Hepatocyte (in vitro differentiated cells): ENCODE results near the gene FMNL3. TPM values are rescaled to one million over a fixed set of nuclear protein-coding genes. Genes with fewer than 3 reads are reported as not detected.

Source experiments
- DNase-seq: peaks from one replicate; pipeline ENCODE4 v3.0.0-alpha.2; 2016; ENCODE audit warnings: low spot score
- H2AFZ ChIP-seq: fragments of 200-600 bp; sonication (generic); 2 replicates; pipeline ENCODE4 v1.6.0; 2016; ENCODE audit warnings: antibody characterized with exemption, mild to moderate bottlenecking
- H3K27ac ChIP-seq: fragments of 200-600 bp; sonication (generic); 2 replicates; pipeline ENCODE4 v1.5.1; 2016; ENCODE audit warnings: mild to moderate bottlenecking
- H3K27me3 ChIP-seq: fragments of 200-600 bp; sonication (generic); 2 replicates; pipeline ENCODE4 v1.6.1; 2016
- H3K36me3 ChIP-seq: fragments of 200-600 bp; sonication (generic); replicated peaks from 2 replicates; pipeline ENCODE4 v1.5.1; 2016; ENCODE audit warnings: low read depth; ENCODE audit not compliant: insufficient read depth
- H3K4me1 ChIP-seq: fragments of 200-600 bp; sonication (generic); 2 replicates; pipeline ENCODE4 v1.5.1; 2016; ENCODE audit warnings: mild to moderate bottlenecking, moderate library complexity; ENCODE audit not compliant: insufficient read depth
- H3K4me2 ChIP-seq: fragments of 200-600 bp; sonication (generic); 2 replicates; pipeline ENCODE4 v1.6.0; 2016
- H3K4me3 ChIP-seq: fragments of 200-600 bp; sonication (generic); 2 replicates; pipeline ENCODE4 v1.5.1; 2016; ENCODE audit warnings: mild to moderate bottlenecking
- H3K79me2 ChIP-seq: fragments of 200-600 bp; sonication (generic); 2 replicates; pipeline ENCODE4 v1.6.0; 2017; ENCODE audit warnings: mild to moderate bottlenecking
- H3K9me2 ChIP-seq: fragments of 200-600 bp; sonication (generic); replicated peaks from 2 replicates; pipeline ENCODE4 v1.6.0; 2017; ENCODE audit warnings: mild to moderate bottlenecking; ENCODE audit not compliant: insufficient read depth
- H3K9me3 ChIP-seq: fragments of 200-600 bp; sonication (generic); 2 replicates; pipeline ENCODE4 v1.5.1; 2016; ENCODE audit warnings: low read depth, mild to moderate bottlenecking
- H4K20me1 ChIP-seq: fragments of 200-600 bp; sonication (generic); 2 replicates; pipeline ENCODE4 v1.6.0; 2016; ENCODE audit warnings: mild to moderate bottlenecking; ENCODE audit not compliant: insufficient read depth, poor library complexity, severe bottlenecking
- EZH2 ChIP-seq: fragments of 200-600 bp; sonication (generic); IDR thresholded peaks from 2 replicates; pipeline ENCODE4 v1.6.1; 2016; ENCODE audit warnings: antibody characterized with exemption, mild to moderate bottlenecking, borderline replicate concordance
- EZH2phosphoT487 ChIP-seq: fragments of 200-600 bp; sonication (generic); IDR thresholded peaks from one replicate; pipeline ENCODE4 v1.6.1; 2018; ENCODE audit warnings: antibody characterized with exemption, mild to moderate bottlenecking, low read depth, moderate library complexity; ENCODE audit not compliant: unreplicated experiment, severe bottlenecking
- WGBS: methylation state at CpG from one replicate; pipeline ENCODE4 v1.1.6; 2016; ENCODE audit warnings: low lambda C conversion rate; ENCODE audit errors: missing lambda C conversion rate; 5-methylcytosine and 5-hydroxymethylcytosine counted together
- polyA plus RNA-seq: library from polyadenylated mRNA; unstranded; fragments of >200 nt; fragmentation: Nextera tagmentation; extraction: Ambion mirVana; gene quantifications from 2 replicates; pipeline ENCODE4 v1.2.1, GENCODE V29; 2016
- total RNA-seq: library from RNA; depleted of rRNA; stranded (reverse); fragments of >200 nt; gene quantifications from 2 replicates; pipeline ENCODE4 v1.2.3, GENCODE V29; 2014
- TF ChIP-seq, protein P1 (sequence below): fragments of 200-600 bp; sonication (generic); IDR thresholded peaks from 2 replicates; pipeline ENCODE4 v1.5.1; 2016; ENCODE audit warnings: antibody characterized with exemption, mild to moderate bottlenecking; ENCODE audit not compliant: poor library complexity

FMNL3 gene
- total and polyA plus RNA-seq, 2 experiments from 2014 or later: 5.8 to 8.3 TPM

GRCh38 chr12:49627752-49628360, 79.3 kb downstream of the FMNL3 start:
- TF ChIP-seq EZH2phosphoT487 (no peak), EZH2 (no peak)
- TF ChIP-seq, protein P1, sequence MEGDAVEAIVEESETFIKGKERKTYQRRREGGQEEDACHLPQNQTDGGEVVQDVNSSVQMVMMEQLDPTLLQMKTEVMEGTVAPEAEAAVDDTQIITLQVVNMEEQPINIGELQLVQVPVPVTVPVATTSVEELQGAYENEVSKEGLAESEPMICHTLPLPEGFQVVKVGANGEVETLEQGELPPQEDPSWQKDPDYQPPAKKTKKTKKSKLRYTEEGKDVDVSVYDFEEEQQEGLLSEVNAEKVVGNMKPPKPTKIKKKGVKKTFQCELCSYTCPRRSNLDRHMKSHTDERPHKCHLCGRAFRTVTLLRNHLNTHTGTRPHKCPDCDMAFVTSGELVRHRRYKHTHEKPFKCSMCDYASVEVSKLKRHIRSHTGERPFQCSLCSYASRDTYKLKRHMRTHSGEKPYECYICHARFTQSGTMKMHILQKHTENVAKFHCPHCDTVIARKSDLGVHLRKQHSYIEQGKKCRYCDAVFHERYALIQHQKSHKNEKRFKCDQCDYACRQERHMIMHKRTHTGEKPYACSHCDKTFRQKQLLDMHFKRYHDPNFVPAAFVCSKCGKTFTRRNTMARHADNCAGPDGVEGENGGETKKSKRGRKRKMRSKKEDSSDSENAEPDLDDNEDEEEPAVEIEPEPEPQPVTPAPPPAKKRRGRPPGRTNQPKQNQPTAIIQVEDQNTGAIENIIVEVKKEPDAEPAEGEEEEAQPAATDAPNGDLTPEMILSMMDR: no peak
- Histone ChIP-seq H3K27ac (no peak overlapping the region), H2AFZ (no peak overlapping the region), H3K9me2 (no peaks in the 10 kb centered on the region), H4K20me1 (no peaks in the 10 kb centered on the region), H3K4me1 (no peaks in the 10 kb centered on the region), H3K79me2 (no peaks in the 10 kb centered on the region), H3K9me3 (no peaks in the 10 kb centered on the region), H3K4me2 (no peak overlapping the region), H3K27me3 (no peaks in the 10 kb centered on the region), H3K36me3 (no peaks in the 10 kb centered on the region), H3K4me3 (no peak overlapping the region)
- 93% methylated on average over 3 of the region's 3 CpGs for WGBS
- DNase-seq: no peak

DNA sequence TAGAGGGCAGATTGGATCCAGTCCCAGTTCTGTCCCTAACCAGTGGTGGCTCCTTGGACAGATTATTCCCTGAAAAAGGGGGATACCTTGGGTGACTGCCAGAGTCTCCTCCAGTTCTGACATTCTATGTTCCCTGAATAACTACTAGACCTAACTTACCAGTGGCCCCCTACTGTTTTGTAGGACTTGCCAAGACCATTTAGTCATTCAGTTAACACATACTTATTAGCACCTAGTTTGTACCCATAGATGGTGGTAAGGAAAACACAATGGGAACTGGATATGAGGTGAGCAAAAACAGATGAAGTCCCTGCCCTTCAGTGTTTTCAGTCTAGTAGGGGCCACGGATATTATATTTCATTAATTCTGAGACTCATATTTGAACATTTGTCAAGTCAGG, 80.4 kb downstream of the FMNL3 start:
- DNase-seq: no peak
- no peak for TF ChIP-seq EZH2phosphoT487
- TF ChIP-seq, protein P1: no peak
- no peak for TF ChIP-seq EZH2
- Histone ChIP-seq H3K9me2 (no peaks in the 10 kb centered on the region), H3K4me2 (no peak overlapping the region), H3K27me3 (no peaks in the 10 kb centered on the region), H3K36me3 (no peaks in the 10 kb centered on the region), H3K9me3 (no peaks in the 10 kb centered on the region), H2AFZ (no peak overlapping the region), H3K27ac (no peak overlapping the region), H4K20me1 (no peaks in the 10 kb centered on the region), H3K4me1 (peaks cover 6% of the 10 kb centered on the region), H3K4me3 (no peak overlapping the region), H3K79me2 (no peaks in the 10 kb centered on the region)
- WGBS: 73% methylated on average over 1 of the region's 1 CpG

DNA sequence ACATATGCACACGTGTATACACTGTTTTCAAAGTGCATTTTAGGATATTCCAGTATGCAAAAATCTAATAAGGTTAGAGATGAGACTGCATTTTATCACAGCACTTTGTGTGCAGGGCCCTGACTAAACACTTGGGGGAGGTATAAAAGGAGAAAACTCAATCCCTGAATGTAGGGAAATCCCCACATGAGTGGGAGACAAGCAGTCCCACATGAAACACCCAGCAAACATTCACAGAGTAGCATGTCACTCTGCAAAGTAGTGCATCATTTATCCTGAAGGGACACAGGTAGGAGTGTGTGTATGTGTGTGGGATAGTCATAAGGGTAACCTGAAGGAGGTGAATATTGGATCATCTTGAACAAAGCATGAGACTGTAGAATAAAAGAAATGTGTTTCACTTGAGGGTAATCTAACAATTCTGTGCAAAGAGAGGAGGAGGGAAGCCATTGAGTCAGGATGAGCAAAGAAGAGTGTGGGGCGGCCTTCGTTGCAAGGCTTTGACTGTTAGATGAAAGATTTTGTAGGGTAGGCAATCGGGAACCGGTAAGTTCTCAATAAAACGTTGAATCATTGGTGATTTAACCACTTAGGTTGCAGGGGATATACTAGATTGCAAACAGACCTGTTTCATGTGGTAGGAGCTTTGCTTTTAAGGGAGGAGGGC, 80.9 kb downstream of the FMNL3 start:
- no peak for DNase-seq
- Histone ChIP-seq H3K79me2 (no peaks in the 10 kb centered on the region), H3K4me3 (no peak overlapping the region), H3K36me3 (no peaks in the 10 kb centered on the region), H3K27ac (no peak overlapping the region), H3K27me3 (no peaks in the 10 kb centered on the region), H3K4me1 (peaks cover 10% of the 10 kb centered on the region), H4K20me1 (no peaks in the 10 kb centered on the region), H3K9me2 (no peaks in the 10 kb centered on the region), H3K4me2 (no peak overlapping the region), H2AFZ (no peak overlapping the region), H3K9me3 (no peaks in the 10 kb centered on the region)
- TF ChIP-seq, protein P1: no peak
- no peak for TF ChIP-seq EZH2
- TF ChIP-seq EZH2phosphoT487: no peak
- 87% methylated on average over 6 of the region's 6 CpGs for WGBS
